SK-N-DZ (cell line): ENCODE data around the gene CCDC74B.
"Not testable (repeated sequence)": the region's sequence is repeated elsewhere in the genome, so short reads cannot be mapped to it uniquely, and the experiment has no call there.

Experiments
- DNase-seq: peaks from one replicate; pipeline ENCODE4 v3.0.0-alpha.2; 2015; ENCODE audit warnings: low spot score
- small RNA-seq, 2 experiments: library from RNA; depleted of rRNA; stranded (forward); fragments of <200 nt; gene quantifications; one replicate each; pipeline ENCODE3, GENCODE V24; 2014

Gene CCDC74B

DNA sequence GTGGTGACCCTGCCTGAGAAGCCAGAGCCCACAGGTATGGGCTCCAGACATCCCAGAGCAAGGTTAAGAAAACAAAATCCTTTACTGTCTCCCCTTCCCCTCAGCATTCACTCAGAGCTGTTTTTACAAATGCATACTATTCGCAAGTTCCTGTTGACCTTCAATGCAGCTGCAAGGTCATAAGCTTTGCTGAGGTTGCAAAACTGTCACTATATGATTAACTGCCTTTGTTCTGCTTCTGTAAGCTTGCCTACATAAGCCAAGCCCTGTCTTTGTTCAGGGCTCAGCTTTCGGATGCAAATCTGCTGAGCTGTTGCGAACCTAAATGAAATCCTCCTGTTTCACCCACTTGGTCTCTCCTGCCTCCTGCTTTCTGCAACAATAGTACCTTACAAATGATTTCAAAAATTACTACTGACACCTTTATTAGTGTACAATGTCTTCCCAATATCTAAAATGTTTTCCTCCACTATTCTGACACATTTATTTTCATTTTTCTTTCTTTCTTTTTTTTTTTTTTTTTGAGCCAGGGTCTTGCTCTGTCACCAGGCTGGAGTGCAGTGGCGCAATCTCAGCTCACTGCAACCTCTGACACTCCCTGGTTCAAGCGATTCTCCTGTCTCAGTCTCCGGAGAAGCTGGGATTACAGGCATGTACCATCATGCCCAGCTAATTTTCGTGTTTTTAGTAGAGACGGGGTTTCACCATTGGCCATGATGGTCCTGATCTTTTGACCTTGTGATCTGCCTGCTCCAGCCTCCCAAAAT is 42.1 kb downstream of the CCDC74B start:
- DNase-seq: not testable (repeated sequence)

Small RNA genes within 50 kb of the gene (small RNA-seq; reads per million reads assigned to genes)
- 0 reads per million in 2 experiments for gene RNU6-1049P
